HEK293 (cell line): ENCODE results near the gene HTT.

Source experiments
- CTCF ChIA-PET: fragments of 350-600 bp; formaldehyde crosslinking; extraction: SDS; loops from one replicate; lab custom pipeline; 2021; ENCODE audit warnings: antibody characterized with exemption; lab: Yijun Ruan, JAX
- POLR2A ChIA-PET: fragments of 300-600 bp; formaldehyde crosslinking; extraction: SDS; loops from one replicate; lab custom pipeline; 2020; ENCODE audit warnings: antibody characterized with exemption, inconsistent platforms; lab: Yijun Ruan, JAX
- H3K27ac ChIP-seq: fragments of 200-500 bp; sonication (Bioruptor generic); 2 replicates; pipeline ENCODE4 v1.5.1; 2014; ENCODE audit warnings: low read depth, low read length, control low read depth, inconsistent platforms; ENCODE audit errors: extremely low read depth
- H3K36me3 ChIP-seq, 2 experiments: fragments of 200-500 bp in 1 of 2; sonication (Bioruptor generic) in 1 of 2; 1 replicate in 1 of 2; 2 replicates in 1 of 2; pipeline ENCODE4 v1.5.1; 2014 to 2017; ENCODE audit warnings: inconsistent platforms in 2 of 2, low read length in 2 of 2; ENCODE audit not compliant: control insufficient read depth in 2 of 2, insufficient read depth in 1 of 2
- H3K4me1 ChIP-seq: fragments of 200-500 bp; sonication (Bioruptor generic); 2 replicates; pipeline ENCODE4 v1.5.1; 2014; ENCODE audit warnings: mild to moderate bottlenecking, low read length, inconsistent platforms; ENCODE audit not compliant: control insufficient read depth, insufficient read depth
- H3K4me3 ChIP-seq: 2 replicates; pipeline ENCODE4 v1.5.1; 2011; ENCODE audit warnings: low read depth, mild to moderate bottlenecking, control low read depth, low read length, moderate library complexity
- H3K9me3 ChIP-seq: fragments of 200-500 bp; sonication (Bioruptor generic); 2 replicates; pipeline ENCODE4 v1.5.1; 2014; ENCODE audit warnings: low read depth, low read length, inconsistent platforms; ENCODE audit not compliant: control insufficient read depth, insufficient read depth
- ZBTB26 ChIP-seq: fragments of 450-650 bp; formaldehyde crosslinking; optimal IDR thresholded peaks from 2 replicates; pipeline ENCODE3; 2016; ENCODE audit warnings: missing biosample characterization, mild to moderate bottlenecking, missing genetic modification characterization
- ZFP37 ChIP-seq: fragments of 450-650 bp; formaldehyde crosslinking; IDR thresholded peaks from 2 replicates; pipeline ENCODE4 v1.5.1; 2016; ENCODE audit warnings: missing biosample characterization, missing genetic modification characterization
- ZNF155 ChIP-seq: fragments of 450-650 bp; formaldehyde crosslinking; IDR thresholded peaks from 2 replicates; pipeline ENCODE4 v1.5.1; 2016; ENCODE audit warnings: missing biosample characterization, missing genetic modification characterization
- ZNF211 ChIP-seq: fragments of 450-650 bp; formaldehyde crosslinking; IDR thresholded peaks from 2 replicates; pipeline ENCODE4 v1.5.1; 2016; ENCODE audit warnings: low read depth, missing biosample characterization, missing genetic modification characterization
- ZNF23 ChIP-seq: fragments of 450-650 bp; formaldehyde crosslinking; IDR thresholded peaks from 2 replicates; pipeline ENCODE4 v1.5.1; 2016; ENCODE audit warnings: missing biosample characterization, missing genetic modification characterization, borderline replicate concordance
- ZNF366 ChIP-seq: fragments of 450-650 bp; formaldehyde crosslinking; conservative IDR thresholded peaks from 2 replicates; pipeline ENCODE4 v1.5.1; 2016; ENCODE audit warnings: missing biosample characterization, missing genetic modification characterization
- ZNF501 ChIP-seq: fragments of 450-650 bp; formaldehyde crosslinking; IDR thresholded peaks from 2 replicates; pipeline ENCODE4 v1.5.1; 2016; ENCODE audit warnings: missing biosample characterization, missing genetic modification characterization
- ZNF513 ChIP-seq: fragments of 450-650 bp; IDR thresholded peaks from 2 replicates; pipeline ENCODE4 v1.5.1; 2018; ENCODE audit warnings: missing biosample characterization, missing genetic modification characterization
- ZNF530 ChIP-seq: fragments of 450-650 bp; formaldehyde crosslinking; IDR thresholded peaks from 2 replicates; pipeline ENCODE4 v1.5.1; 2016; ENCODE audit warnings: low read depth, missing biosample characterization, missing genetic modification characterization
- ZNF549 ChIP-seq: fragments of 450-650 bp; IDR thresholded peaks from 2 replicates; pipeline ENCODE4 v1.5.1; 2018; ENCODE audit warnings: missing biosample characterization, missing genetic modification characterization, mild to moderate bottlenecking, inconsistent platforms, moderate library complexity
- ZNF555 ChIP-seq: fragments of 450-650 bp; formaldehyde crosslinking; conservative IDR thresholded peaks from 2 replicates; pipeline ENCODE4 v1.5.1; 2017; ENCODE audit warnings: missing biosample characterization, mild to moderate bottlenecking, missing genetic modification characterization, inconsistent platforms
- ZNF645 ChIP-seq: fragments of 450-650 bp; formaldehyde crosslinking; IDR thresholded peaks from 2 replicates; pipeline ENCODE4; 2016; ENCODE audit warnings: missing biosample characterization, missing genetic modification characterization
- ZNF704 ChIP-seq: fragments of 450-650 bp; formaldehyde crosslinking; IDR thresholded peaks from 2 replicates; pipeline ENCODE4 v1.5.1; 2016; ENCODE audit warnings: missing biosample characterization, missing genetic modification characterization
- ZNF843 ChIP-seq: fragments of 450-650 bp; formaldehyde crosslinking; IDR thresholded peaks from 2 replicates; pipeline ENCODE4 v1.5.1; 2016; ENCODE audit warnings: missing biosample characterization, missing genetic modification characterization
- ZSCAN16 ChIP-seq: fragments of 450-650 bp; formaldehyde crosslinking; IDR thresholded peaks from 2 replicates; pipeline ENCODE4 v1.5.1; 2016; ENCODE audit warnings: missing biosample characterization, missing genetic modification characterization
- TF ChIP-seq, protein P1 (sequence below): fragments of 450-650 bp; formaldehyde crosslinking; IDR thresholded peaks from 2 replicates; pipeline ENCODE4 v1.5.1; 2016; ENCODE audit warnings: missing biosample characterization, missing genetic modification characterization
- TF ChIP-seq, protein P2 (sequence below): fragments of 450-650 bp; formaldehyde crosslinking; conservative IDR thresholded peaks from 2 replicates; pipeline ENCODE4 v1.5.1; 2016; ENCODE audit warnings: low read depth, missing biosample characterization, missing genetic modification characterization

Gene HTT

DNA sequence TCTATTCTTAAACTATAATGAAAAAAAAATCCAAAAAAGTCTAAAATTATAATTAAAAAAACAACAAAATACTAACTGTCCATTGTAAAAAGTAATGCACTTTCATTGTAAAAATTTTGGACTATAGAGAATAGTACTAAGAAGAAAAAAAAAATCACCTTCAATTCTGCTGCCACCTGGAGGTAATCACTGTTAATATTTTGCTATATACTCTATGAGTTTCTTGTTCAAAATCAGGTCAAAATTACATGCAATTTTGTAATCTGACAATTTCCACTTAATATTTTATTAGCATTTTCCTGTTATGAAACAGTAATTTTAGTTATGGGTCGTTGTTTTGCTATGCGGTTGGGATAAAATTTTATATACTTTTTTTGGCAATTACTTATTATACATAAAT lies 62.0 kb downstream of the HTT start:
- Histone ChIP-seq H3K36me3 (peaks cover 17 to 77% of the 10 kb centered on the region in 2 experiments), H3K27ac (no peak overlapping the region), H3K9me3 (no peaks in the 10 kb centered on the region), H3K4me3 (no peak overlapping the region), H3K4me1 (no peaks in the 10 kb centered on the region)
- no peak for TF ChIP-seq ZNF555 (tag by site-specific recombination)
- TF ChIP-seq, protein P1, sequence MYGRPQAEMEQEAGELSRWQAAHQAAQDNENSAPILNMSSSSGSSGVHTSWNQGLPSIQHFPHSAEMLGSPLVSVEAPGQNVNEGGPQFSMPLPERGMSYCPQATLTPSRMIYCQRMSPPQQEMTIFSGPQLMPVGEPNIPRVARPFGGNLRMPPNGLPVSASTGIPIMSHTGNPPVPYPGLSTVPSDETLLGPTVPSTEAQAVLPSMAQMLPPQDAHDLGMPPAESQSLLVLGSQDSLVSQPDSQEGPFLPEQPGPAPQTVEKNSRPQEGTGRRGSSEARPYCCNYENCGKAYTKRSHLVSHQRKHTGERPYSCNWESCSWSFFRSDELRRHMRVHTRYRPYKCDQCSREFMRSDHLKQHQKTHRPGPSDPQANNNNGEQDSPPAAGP (tag by site-specific recombination): no peak
- TF ChIP-seq ZNF530: no peak
- no peak for TF ChIP-seq ZNF155 (tag by site-specific recombination)
- no peak for TF ChIP-seq ZNF843 (tag by site-specific recombination)
- TF ChIP-seq ZNF645 (tag by site-specific recombination): no peak
- no peak for TF ChIP-seq ZSCAN16
- no peak for TF ChIP-seq ZNF549
- TF ChIP-seq ZNF211: no peak
- TF ChIP-seq ZBTB26: no peak
- TF ChIP-seq ZNF704 (tag by site-specific recombination): no peak
- TF ChIP-seq ZFP37 (tag by site-specific recombination): no peak
- no peak for TF ChIP-seq ZNF23 (tag by site-specific recombination)
- TF ChIP-seq ZNF501: no peak
- POLR2A ChIA-PET: no interaction called here
- CTCF ChIA-PET: interaction anchor here (0.6 to 3.7 kb wide), 4 partner anchors 16 to 355 kb away, joined by 3 to 23 read pairs (median 5); no protein-coding TSS in a partner anchor

DNA sequence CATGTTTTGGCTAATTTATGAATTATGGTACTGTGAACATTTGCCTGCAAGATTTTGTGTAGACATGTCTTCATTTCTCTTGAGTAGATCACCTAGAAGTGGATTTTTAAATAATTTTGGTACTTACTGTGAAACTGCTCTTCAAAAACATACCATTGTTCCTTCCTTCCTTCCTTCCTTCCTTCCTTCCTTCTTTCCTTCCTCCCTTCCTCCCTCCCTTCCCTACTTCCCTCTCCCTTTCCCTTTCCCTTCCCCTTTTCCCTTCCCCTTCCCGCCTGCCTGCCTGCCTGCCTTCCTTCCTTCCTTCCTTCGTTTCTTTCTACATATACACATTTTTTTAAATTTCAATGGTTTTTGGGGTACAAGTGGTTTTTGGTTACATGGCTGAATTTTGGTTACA lies 63.4 kb downstream of the HTT start:
- Histone ChIP-seq H3K4me1 (no peaks in the 10 kb centered on the region), H3K36me3 (peaks cover 15 to 76% of the 10 kb centered on the region in 2 experiments; a peak in 2 of 3 replicates), H3K4me3 (no peak overlapping the region), H3K27ac (no peak overlapping the region)
- CTCF ChIA-PET: no interaction called here
- POLR2A ChIA-PET: no interaction called here
- TF ChIP-seq ZNF513 (tag by site-specific recombination) (no peak), ZNF366 (peak; percentile 66)
- TF ChIP-seq, protein P2, sequence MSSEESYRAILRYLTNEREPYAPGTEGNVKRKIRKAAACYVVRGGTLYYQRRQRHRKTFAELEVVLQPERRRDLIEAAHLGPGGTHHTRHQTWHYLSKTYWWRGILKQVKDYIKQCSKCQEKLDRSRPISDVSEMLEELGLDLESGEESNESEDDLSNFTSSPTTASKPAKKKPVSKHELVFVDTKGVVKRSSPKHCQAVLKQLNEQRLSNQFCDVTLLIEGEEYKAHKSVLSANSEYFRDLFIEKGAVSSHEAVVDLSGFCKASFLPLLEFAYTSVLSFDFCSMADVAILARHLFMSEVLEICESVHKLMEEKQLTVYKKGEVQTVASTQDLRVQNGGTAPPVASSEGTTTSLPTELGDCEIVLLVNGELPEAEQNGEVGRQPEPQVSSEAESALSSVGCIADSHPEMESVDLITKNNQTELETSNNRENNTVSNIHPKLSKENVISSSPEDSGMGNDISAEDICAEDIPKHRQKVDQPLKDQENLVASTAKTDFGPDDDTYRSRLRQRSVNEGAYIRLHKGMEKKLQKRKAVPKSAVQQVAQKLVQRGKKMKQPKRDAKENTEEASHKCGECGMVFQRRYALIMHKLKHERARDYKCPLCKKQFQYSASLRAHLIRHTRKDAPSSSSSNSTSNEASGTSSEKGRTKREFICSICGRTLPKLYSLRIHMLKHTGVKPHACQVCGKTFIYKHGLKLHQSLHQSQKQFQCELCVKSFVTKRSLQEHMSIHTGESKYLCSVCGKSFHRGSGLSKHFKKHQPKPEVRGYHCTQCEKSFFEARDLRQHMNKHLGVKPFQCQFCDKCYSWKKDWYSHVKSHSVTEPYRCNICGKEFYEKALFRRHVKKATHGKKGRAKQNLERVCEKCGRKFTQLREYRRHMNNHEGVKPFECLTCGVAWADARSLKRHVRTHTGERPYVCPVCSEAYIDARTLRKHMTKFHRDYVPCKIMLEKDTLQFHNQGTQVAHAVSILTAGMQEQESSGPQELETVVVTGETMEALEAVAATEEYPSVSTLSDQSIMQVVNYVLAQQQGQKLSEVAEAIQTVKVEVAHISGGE (tag by site-specific recombination): no peak
- TF ChIP-seq, all 188 proteins: peak for 1
- H3K9me3 ChIP-seq: no peaks in the 10 kb centered on the region
